Cardiac fibroblast (primary cell): Measurements from ENCODE around the gene GNB1.

Experiments
- DNase-seq, 2 donors: peaks; one replicate each; pipeline versions ENCODE4 v3.0.0 to v3.0.0-alpha.2; 2010; ENCODE audit warnings: low read depth in 2 of 2
- H3K4me3 ChIP-seq, 2 donors: replicated peaks in 1 of 2; 1 replicate in 1 of 2; 2 replicates in 1 of 2; pipeline ENCODE4 v1.5.1; 2011; ENCODE audit warnings: low read depth in 2 of 2, low read length in 2 of 2, mild to moderate bottlenecking in 2 of 2, moderate library complexity in 1 of 2
- TF ChIP-seq, protein P1 (sequence below): IDR thresholded peaks from one replicate; pipeline ENCODE4 v1.5.1; 2011; ENCODE audit warnings: low read depth, mild to moderate bottlenecking, low read length, inconsistent platforms

GNB1 gene

DNA sequence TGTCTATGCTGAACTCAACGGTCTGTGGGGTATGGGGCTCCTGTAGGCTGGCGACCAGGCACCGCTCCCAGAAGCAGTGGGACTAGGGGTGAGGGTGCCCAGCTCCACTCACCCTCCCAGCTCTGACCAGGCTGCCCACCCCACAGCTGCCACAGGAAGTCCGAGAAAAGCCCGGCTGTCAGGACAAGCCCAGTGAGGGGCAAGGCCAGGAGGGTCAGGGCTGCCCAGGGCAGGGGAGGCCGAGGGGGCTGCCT lies 31.7 kb upstream of the GNB1 start:
- no peak overlapping the region for H3K4me3 ChIP-seq
- TF ChIP-seq, protein P1, sequence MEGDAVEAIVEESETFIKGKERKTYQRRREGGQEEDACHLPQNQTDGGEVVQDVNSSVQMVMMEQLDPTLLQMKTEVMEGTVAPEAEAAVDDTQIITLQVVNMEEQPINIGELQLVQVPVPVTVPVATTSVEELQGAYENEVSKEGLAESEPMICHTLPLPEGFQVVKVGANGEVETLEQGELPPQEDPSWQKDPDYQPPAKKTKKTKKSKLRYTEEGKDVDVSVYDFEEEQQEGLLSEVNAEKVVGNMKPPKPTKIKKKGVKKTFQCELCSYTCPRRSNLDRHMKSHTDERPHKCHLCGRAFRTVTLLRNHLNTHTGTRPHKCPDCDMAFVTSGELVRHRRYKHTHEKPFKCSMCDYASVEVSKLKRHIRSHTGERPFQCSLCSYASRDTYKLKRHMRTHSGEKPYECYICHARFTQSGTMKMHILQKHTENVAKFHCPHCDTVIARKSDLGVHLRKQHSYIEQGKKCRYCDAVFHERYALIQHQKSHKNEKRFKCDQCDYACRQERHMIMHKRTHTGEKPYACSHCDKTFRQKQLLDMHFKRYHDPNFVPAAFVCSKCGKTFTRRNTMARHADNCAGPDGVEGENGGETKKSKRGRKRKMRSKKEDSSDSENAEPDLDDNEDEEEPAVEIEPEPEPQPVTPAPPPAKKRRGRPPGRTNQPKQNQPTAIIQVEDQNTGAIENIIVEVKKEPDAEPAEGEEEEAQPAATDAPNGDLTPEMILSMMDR, result no peak
- no peak for DNase-seq

DNA sequence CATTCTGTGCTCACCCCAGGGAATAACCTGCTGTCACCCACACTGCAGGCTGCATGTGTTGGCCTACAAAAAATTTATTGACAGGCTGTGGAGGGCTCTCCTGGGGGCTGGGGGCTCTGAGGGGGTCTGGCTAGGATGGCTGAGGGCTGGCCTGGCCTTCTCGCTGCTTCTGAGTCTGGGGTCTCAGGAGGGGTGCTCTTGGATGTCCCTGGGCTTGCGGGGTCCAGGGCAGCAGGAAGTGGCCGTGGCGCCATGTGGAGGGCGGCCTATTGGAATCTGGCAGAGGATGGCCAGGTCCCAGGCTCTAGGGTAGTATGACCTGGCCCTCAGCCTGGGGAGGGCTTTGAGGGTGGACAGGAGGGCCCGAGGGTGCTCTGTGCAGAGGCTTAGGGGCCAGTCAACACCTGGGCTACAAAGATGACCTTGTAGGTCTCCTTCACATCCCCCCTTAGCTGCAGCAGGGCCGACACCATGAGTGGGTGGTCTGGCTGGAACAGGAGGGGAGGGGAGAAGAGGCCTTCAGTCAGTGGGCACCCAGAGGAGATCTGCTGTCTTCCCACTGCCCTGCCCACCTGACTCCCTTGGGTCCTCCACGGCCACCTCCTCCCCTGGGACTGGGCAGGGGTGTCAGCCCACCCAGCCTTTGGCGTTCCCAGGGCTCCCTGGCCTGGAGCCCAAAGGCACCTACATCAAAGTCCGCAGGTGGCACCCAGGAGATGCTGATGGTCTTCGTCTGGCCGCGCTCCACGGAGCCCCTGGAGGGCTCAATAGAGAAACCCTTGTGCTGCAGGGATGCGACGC lies 31.2 kb upstream of the GNB1 start:
- no peak for DNase-seq
- TF ChIP-seq, protein P1, result no peak
- no peak overlapping the region for H3K4me3 ChIP-seq

DNA sequence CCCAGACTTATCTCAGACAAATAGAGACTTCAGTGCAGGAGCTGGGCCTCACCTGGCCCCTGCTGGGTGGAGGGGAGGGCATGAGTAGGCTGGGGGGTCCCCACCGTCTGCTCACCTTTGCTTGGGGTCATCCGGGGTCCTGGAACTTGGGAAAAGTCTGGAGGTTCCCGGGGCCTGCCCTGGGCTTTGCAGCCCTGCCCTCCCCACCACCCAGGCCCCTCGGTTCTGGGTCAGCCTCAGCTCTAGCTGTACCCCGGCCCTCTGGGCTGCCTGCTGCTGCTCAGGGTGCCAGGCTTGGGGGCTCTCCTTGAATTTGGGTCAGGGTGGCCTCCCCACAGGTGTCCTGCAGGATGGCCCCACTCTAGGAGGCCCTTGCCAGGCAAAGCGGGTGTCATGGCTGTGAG lies 30.6 kb upstream of the GNB1 start:
- H3K4me3 ChIP-seq, result no peak overlapping the region
- no peak for DNase-seq
- TF ChIP-seq, protein P1, result no peak

DNA sequence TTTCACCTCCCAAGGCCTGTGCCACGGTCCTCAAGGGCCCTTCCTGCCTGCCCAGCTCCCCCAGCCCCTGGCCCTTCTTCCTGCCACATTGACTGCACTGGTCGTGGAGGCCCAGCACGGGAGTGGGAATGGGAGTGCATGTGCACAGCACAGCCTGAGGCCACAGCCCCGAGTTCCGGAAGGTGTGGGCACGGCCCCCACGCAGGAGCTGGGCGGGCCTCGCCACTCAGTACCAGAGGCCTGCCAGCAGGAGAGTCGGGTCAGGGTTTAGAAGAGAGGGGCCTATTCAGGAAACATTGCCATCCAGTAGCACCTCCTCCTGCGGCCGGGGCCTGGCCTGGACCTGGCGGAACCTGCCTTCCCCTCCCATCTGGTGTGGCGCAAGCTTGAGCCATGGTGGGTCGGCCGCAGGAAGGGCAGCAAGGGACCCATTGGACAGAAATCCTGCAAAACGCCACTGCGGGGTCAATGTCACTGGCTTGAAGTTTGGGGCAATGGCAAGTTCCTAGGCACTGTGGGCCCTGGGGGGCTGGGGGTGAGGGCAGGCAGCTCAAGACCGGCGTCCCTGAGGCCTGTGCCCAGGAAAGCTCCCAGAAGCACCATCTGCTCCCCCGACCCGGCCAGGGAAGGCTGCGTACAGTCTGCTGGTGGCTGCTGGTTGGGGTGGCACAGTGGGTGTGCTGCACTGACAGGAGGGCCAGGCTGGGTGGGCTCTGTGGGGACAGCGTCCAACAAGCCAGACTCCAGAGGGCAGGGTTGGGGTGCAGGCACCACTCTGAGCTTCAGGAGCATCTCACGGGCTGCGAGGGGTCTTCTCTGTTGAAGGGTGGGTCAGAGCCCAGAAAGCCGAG lies 29.9 kb upstream of the GNB1 start:
- no peak for DNase-seq
- no peak overlapping the region for H3K4me3 ChIP-seq
- TF ChIP-seq, protein P1, result no peak

DNA sequence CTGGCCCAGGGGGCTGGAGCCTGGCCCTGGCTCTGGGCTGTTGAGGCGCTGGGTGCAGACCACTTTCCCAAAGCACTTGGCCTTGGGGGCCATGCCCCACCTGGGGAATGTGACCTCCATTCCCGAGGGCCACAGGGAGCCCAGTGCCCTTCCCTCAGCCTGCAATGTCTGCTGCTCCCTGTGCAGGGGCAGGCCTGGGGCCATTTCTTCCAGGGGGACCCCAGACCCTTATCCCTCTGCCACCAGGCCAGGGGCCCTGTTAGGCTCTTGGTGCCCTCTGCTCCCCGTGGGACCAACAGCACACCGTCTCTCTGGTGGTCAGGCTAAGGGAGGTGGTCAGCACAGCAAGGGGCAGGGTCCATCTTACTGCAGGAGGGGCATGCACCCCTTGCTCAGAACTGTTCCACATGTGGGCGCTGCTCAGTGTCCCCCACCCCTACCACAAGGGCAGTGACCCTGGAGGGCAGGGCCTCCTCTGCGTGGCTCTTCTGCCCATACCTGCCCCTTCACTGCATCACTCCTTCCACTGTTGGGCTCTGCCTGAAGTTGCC lies 29.2 kb upstream of the GNB1 start:
- TF ChIP-seq, protein P1, result no peak
- DNase-seq, result no peak
- no peak overlapping the region for H3K4me3 ChIP-seq

DNA sequence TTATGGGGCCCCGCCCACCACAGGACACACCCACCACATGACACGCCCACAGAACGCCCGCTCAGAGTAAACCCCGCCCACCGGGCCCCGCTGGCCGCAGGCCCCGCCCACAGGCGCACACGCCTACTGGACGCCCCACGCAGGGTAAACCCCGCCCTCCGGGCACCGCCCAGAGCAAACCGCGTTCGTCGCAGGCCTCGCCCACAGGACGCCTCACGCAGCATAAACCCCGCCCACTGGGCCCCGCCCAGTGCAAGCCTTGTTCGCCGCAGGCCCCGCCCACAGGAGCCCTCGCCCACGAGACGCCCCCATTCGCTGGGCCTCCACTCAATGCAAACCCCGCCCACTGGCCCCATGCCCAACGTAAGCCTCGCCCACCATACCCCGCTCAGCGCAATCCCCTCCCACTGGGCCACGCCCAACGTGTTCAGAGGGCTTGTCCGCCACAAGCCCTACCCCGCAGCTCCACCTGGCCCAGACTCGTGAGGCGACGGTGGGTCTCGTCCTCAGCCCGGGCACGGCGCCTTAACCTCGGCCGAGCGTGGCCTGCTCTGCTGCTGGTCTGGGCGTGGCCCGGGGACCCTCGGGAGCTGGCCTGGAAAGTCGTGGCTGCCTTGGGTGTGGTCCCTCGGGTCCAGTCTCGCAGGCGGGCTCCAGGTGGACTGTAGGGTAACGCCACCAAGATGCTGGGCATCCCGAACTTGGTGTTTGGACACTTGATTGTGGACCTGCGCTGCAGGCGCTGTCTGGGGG lies 28.6 kb upstream of the GNB1 start:
- peak overlapping the region; percentile 25 to 39 for H3K4me3 ChIP-seq
- TF ChIP-seq, protein P1, result no peak
- peak; percentile 98 for DNase-seq
